ENCODE results near the gene NEDD9. TPM values are rescaled to one million over a fixed set of nuclear protein-coding genes. Genes with fewer than 3 reads are reported as not detected.

The NEDD9 gene
- total RNA-seq, 1 experiment from 2014 or later = 27.8 TPM

- Histone ChIP-seq H3K4me3 (no peak overlapping the region), H3K27me3 (replicated peaks) (no peaks in the 10 kb centered on the region), H3K4me1 (replicated peaks) (peaks cover 26% of the 10 kb centered on the region), H3K9me3 (replicated peaks) (no peaks in the 10 kb centered on the region), H3K27ac (no peak overlapping the region), H3K36me3 (no peaks in the 10 kb centered on the region)
- peak; percentile 64 to 68 for DNase-seq (ENCODE audit: low read depth in 1 of 2, low spot score in 2 of 2)
These were observed 19.3 kb upstream of the NEDD9 start for GRCh38 chr6:11251553-11252360.

DNA sequence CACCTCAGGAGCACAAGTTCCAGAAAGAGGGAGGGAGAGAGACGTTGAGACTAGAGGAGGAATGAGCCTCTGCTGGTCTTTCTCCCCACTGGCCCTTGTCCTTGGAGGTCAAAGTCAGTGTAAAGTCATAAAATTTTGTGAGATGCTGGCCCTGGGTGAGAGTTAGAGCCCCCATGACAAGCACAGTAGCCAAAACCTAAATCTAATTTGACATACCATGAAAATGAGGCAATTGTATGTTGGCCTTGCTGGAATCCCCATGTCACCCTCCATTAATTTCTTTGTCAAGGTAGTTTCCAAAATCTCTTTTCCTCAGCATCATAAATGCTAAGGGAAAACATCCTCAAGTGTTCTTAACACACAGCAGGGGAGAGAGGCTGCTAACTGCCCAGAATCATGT, 17.6 kb upstream of the NEDD9 start:
- H3K4me3 ChIP-seq = no peak overlapping the region
- no peaks in the 10 kb centered on the region for H3K9me3 ChIP-seq (replicated peaks)
- no peak overlapping the region for H3K27ac ChIP-seq
- DNase-seq (ENCODE audit: low read depth in 1 of 2, low spot score in 2 of 2) = no peak
- H3K4me1 ChIP-seq (replicated peaks) = peaks cover 26% of the 10 kb centered on the region
- H3K27me3 ChIP-seq (replicated peaks) = no peaks in the 10 kb centered on the region
- no peaks in the 10 kb centered on the region for H3K36me3 ChIP-seq

GRCh38 chr6:11248974-11249761, 16.7 kb upstream of the NEDD9 start:
- Histone ChIP-seq H3K27ac (no peak overlapping the region), H3K9me3 (replicated peaks) (no peaks in the 10 kb centered on the region), H3K27me3 (replicated peaks) (no peaks in the 10 kb centered on the region), H3K36me3 (no peaks in the 10 kb centered on the region), H3K4me3 (no peak overlapping the region), H3K4me1 (replicated peaks) (peaks cover 26% of the 10 kb centered on the region)
- DNase-seq (ENCODE audit: low read depth in 1 of 2, low spot score in 2 of 2) = no peak

DNA sequence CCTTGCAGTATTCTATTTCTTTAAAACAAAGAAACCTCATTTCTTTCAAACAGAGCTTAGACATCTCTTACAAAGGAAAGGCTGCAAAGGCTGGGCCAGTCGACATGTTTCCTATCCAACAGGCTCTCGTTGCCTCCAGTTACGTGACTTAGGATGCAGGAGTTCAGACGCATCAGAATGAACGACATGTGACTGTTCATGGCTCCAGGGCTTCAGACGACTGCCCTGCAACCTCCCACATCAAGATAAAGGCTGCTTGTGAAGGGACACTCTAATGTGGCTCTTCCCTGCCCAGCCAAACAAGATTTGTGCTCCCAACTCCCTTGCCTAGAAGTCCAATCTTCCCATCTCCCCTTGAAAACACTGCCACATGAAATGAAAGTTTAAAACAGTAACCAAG, 14.3 kb upstream of the NEDD9 start:
- Histone ChIP-seq H3K27me3 (replicated peaks) (no peaks in the 10 kb centered on the region), H3K4me1 (replicated peaks) (peaks cover 7% of the 10 kb centered on the region), H3K9me3 (replicated peaks) (no peaks in the 10 kb centered on the region), H3K4me3 (no peak overlapping the region), H3K27ac (no peak overlapping the region), H3K36me3 (no peaks in the 10 kb centered on the region)
- no peak for DNase-seq (ENCODE audit: low read depth in 1 of 2, low spot score in 2 of 2)

GRCh38 chr6:11245381-11246256, 13.2 kb upstream of the NEDD9 start:
- H3K36me3 ChIP-seq = no peaks in the 10 kb centered on the region
- no peak for DNase-seq (ENCODE audit: low read depth in 1 of 2, low spot score in 2 of 2)
- H3K27me3 ChIP-seq (replicated peaks) = no peaks in the 10 kb centered on the region
- 0 out of 2 replicates have a peak, but pooled peaks cover 3% of the 10 kb centered on the region for H3K4me1 ChIP-seq (replicated peaks)
- no peaks in the 10 kb centered on the region for H3K9me3 ChIP-seq (replicated peaks)
- H3K27ac ChIP-seq = no peak overlapping the region
- H3K4me3 ChIP-seq = no peak overlapping the region

DNA sequence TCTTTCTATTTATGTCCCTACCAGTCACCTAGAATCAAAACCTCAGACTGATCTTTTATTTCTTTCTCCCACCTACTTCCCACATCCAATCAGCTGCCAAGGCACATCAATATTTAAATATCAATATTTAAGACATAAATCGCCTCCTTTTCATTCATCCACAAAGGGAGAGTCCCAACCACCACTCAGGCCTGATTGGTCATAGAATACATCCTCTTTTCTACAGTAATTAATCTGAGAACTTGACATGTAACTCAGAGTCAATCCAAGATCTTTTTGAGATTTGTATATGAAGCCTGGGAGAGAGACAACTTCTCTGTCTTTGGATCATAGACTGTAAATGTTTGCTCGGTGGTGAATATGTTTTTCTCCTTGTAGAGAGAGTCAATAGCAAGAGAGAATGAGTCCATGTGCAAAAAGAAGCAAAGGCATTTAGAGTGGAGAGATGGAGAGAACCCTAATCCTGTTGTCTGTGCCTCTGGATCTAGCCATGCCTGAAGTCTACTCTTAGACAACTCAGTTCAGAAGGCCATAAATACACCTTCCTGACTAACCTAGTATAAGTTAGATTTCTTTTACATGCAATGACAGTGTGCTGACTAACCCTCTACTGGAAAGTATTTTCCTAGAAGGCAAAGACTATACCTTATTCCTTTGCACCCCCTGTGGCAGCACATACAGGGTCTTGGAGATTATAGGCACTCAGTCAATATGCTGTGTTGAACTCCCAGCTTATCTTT, 12.1 kb upstream of the NEDD9 start:
- no peak for DNase-seq (ENCODE audit: low read depth in 1 of 2, low spot score in 2 of 2)
- no peaks in the 10 kb centered on the region for H3K27me3 ChIP-seq (replicated peaks)
- H3K36me3 ChIP-seq = no peaks in the 10 kb centered on the region
- H3K4me1 ChIP-seq (replicated peaks) = 0 out of 2 replicates have a peak, but pooled peaks cover 3% of the 10 kb centered on the region
- no peak overlapping the region for H3K4me3 ChIP-seq
- H3K9me3 ChIP-seq (replicated peaks) = no peaks in the 10 kb centered on the region
- no peak overlapping the region for H3K27ac ChIP-seq

- H3K9me3 ChIP-seq (replicated peaks) = no peaks in the 10 kb centered on the region
These were observed 11.4 kb upstream of the NEDD9 start for GRCh38 chr6:11243861-11244260.

GRCh38 chr6:11242711-11243110, 10.2 kb upstream of the NEDD9 start:
- Histone ChIP-seq H3K27me3 (replicated peaks) (no peaks in the 10 kb centered on the region), H3K4me3 (no peak overlapping the region), H3K36me3 (no peaks in the 10 kb centered on the region), H3K27ac (no peak overlapping the region), H3K9me3 (replicated peaks) (no peaks in the 10 kb centered on the region), H3K4me1 (replicated peaks) (0 out of 2 replicates have a peak, but pooled peaks cover 3% of the 10 kb centered on the region)
- no peak for DNase-seq (ENCODE audit: low read depth in 1 of 2, low spot score in 2 of 2)

More at GRCh38 chr6:11243861-11244260, 11.4 kb upstream of the NEDD9 start:
- Histone ChIP-seq H3K36me3 (no peaks in the 10 kb centered on the region), H3K27me3 (replicated peaks) (no peaks in the 10 kb centered on the region), H3K27ac (no peak overlapping the region), H3K4me1 (replicated peaks) (0 out of 2 replicates have a peak, but pooled peaks cover 3% of the 10 kb centered on the region), H3K4me3 (no peak overlapping the region)
- DNase-seq (ENCODE audit: low read depth in 1 of 2, low spot score in 2 of 2) = no peak

- no peak overlapping the region for H3K4me3 ChIP-seq
- H3K4me1 ChIP-seq (replicated peaks) = 0 out of 2 replicates have a peak, but pooled peaks cover 3% of the 10 kb centered on the region
- no peak for DNase-seq (ENCODE audit: low read depth in 1 of 2, low spot score in 2 of 2)
- H3K9me3 ChIP-seq (replicated peaks) = no peaks in the 10 kb centered on the region
- H3K36me3 ChIP-seq = no peaks in the 10 kb centered on the region
- H3K27me3 ChIP-seq (replicated peaks) = no peaks in the 10 kb centered on the region
- H3K27ac ChIP-seq = no peak overlapping the region
These were observed 9.3 kb upstream of the NEDD9 start for GRCh38 chr6:11241793-11242201.

DNA sequence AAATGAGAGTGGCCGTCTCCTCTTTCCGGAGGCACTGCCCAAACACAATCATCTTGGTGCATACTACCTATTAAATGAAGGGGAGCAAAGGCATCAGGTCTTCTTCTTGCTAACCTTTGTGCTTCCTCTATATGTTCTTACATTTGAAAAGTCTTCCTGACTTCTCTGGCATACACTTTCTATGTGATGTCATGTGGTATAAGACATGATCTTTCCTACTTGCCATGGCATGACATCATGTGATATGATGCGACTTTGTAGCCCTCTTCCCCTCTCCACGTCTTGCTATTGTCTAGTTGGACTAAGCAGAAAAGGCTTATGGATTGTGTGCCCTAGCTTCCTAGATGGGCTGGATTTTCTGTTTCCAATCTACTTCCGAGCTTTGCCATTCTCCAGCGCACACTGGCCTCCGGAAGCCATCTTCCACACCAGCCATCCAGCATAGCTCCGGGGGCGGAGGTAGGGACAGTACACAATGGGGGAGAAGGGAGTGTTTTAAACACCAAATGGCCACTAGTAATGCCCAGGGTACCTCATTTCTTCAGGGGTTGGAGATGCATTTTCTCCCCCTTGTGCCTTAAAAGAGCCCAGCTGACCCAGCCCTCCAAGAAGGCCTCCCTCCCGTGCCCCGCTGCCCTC, 8.8 kb upstream of the NEDD9 start:
- Histone ChIP-seq H3K27ac (no peak overlapping the region), H3K4me3 (no peak overlapping the region), H3K4me1 (replicated peaks) (peaks cover 8% of the 10 kb centered on the region; the same call in 1 of the 2 replicates), H3K9me3 (replicated peaks) (no peaks in the 10 kb centered on the region), H3K36me3 (no peaks in the 10 kb centered on the region), H3K27me3 (replicated peaks) (no peaks in the 10 kb centered on the region)
- DNase-seq (ENCODE audit: low read depth in 1 of 2, low spot score in 2 of 2) = no peak

DNA sequence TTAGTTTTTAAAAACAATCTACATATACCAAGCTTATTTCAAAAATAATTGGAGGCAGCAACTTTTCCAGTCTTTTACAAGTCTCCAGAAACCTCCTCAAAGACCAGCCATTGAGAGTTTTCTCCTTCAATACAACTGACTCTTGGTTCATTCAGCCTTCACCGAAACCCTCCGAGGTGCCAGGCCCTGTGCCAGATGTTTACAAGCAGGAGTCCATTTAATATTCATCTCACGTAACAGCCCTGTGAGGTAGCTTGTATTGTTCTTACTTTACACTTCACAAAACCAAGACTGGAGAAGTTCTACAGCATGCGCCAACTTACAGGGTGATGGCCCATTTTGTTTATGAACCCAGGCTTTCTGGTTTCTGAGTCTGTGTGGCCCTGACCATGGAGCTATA, 5.5 kb upstream of the NEDD9 start:
- Histone ChIP-seq H3K27ac (no peak overlapping the region), H3K27me3 (replicated peaks) (no peaks in the 10 kb centered on the region), H3K4me1 (replicated peaks) (peaks cover 17% of the 10 kb centered on the region), H3K36me3 (no peaks in the 10 kb centered on the region), H3K4me3 (no peak overlapping the region), H3K9me3 (replicated peaks) (no peaks in the 10 kb centered on the region)
- DNase-seq (ENCODE audit: low read depth in 1 of 2, low spot score in 2 of 2) = no peak

DNA sequence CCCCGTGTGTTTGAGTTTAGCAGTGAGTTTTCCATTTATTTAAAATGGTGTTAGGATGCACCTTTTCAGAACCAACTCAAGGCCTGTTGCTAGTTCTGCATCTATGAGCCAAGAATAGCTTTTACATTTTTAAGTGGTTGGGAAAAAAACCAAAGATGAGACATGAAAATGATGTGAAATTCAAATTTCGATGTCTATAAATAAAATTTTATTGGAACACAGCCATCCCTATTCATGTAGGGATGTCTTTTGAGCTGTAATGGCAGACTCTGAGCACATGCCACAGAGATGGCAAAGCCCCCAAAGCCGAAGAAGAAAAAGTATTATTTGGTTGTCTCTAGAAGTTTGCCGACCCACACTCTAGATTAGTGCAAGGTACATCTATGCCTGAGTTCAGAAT, 5.0 kb upstream of the NEDD9 start:
- Histone ChIP-seq H3K9me3 (replicated peaks) (no peaks in the 10 kb centered on the region), H3K4me1 (replicated peaks) (peaks cover 17% of the 10 kb centered on the region), H3K4me3 (no peak overlapping the region), H3K27me3 (replicated peaks) (no peaks in the 10 kb centered on the region), H3K27ac (no peak overlapping the region), H3K36me3 (no peaks in the 10 kb centered on the region)
- DNase-seq (ENCODE audit: low read depth in 1 of 2, low spot score in 2 of 2) = no peak

Data from SJSA1 (cell line).